ENCODE data around the gene SEL1L2.
"Not testable (repeated sequence)": the region's sequence is repeated elsewhere in the genome, so short reads cannot be mapped to it uniquely, and the experiment has no call there.

Gene SEL1L2, protein sequence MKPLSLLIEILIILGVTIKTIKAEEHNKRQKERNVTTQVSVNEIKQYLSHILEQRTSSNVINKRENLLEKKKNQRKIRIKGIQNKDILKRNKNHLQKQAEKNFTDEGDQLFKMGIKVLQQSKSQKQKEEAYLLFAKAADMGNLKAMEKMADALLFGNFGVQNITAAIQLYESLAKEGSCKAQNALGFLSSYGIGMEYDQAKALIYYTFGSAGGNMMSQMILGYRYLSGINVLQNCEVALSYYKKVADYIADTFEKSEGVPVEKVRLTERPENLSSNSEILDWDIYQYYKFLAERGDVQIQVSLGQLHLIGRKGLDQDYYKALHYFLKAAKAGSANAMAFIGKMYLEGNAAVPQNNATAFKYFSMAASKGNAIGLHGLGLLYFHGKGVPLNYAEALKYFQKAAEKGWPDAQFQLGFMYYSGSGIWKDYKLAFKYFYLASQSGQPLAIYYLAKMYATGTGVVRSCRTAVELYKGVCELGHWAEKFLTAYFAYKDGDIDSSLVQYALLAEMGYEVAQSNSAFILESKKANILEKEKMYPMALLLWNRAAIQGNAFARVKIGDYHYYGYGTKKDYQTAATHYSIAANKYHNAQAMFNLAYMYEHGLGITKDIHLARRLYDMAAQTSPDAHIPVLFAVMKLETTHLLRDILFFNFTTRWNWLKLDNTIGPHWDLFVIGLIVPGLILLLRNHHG

DNA sequence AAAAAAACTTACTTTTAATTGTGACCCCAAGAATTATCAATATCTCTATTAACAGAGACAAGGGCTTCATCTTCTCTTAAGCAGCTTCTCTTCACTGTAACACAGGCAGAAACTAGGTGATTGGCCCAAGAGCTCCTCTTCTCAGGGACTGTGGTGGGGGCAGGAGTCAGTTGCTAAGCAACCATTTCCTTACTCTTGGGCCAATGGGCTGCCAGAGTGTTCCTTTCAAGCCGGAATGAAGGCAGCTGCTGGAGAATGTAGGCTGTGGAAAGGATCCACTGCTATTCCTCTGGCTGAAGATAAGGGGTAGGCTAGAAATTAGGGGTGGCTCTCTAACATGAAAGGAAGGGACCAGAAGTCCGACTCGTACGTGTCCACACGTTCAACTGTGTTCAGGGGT is at the start of gene SEL1L2:
SEL1L2 (minus strand) TSS at position 150 of the 400 bp plus-strand sequence; CDS start at position 70, 80 bp downstream.
- DNase-seq (ENCODE audit: low spot score) = no peak

DNA sequence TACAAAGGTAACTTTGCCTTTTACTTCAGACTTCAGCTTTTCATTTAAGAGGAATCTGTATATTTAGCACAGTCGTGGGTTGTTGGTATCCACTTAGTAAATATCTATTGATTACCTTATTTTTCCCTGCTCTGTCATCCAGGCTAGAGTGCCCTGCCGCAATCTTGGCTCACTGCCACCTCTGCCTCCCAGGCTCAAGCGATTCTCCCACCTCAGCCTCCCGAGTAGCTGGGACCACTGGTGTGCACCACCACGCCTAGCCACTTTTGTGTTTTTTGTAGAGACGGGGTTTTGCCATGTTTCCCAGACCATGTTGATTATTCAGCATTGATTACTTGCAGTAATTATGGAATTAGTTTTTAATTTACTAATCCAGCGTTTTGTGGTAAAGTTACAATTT is 46.2 kb upstream of the SEL1L2 start:
- no peak for DNase-seq (ENCODE audit: low spot score)

DNA sequence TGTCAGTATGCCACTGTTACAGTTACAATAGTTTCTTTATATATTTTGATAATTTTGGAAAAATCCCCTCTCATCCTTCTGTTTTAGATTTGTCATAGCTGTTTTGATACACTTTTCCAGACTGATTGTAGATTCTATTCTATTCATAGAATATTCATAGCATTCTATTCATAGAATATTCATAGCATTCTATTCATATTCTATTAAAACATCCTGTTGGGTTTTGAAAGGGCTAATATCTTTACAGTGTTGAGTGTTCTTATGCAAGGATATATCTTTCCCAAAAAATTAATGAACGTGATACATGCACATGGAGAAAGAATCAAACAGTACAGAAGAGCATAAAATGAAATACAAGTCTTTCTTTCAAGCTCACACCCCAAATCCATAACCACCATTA is 42.9 kb upstream of the SEL1L2 start:
- no peak for DNase-seq (ENCODE audit: low spot score)

DNA sequence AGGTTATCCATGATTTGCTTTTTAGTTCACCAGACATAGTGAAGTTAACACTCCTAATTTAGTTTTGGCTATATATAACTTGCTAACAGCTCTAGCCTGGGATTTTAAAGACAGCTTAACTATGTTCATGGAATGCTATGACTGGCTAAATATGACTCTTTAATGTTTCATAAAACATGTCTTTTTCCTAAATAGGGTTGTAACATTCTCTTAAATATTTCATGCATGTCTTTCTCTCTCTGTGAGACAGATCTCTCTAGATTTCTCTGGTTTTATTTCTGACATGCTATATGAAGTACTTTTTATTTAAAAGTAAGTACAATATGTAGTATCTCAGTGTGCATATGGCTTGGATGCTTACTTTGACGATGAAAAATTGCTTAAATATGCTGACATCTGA is 40.6 kb upstream of the SEL1L2 start:
- DNase-seq (ENCODE audit: low spot score) = no peak

DNA sequence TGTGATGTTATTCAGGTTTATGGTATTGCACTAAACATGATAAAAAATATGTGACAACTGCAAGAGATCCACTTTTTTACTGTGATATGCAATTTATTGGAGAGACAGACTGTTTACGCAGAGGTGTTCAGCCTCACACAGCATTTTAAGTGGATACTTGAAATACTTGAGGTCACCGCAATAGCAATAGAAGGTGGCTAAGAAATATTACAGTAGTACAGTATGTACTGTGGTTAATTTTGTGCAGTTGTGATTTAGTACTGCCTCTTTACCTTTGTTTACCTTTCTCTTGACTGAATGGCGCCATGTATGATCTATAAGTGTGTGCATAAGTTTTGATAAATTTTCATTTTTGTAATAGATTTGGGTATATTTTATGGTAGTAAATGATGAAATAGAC is 22.3 kb upstream of the SEL1L2 start:
- no peak for DNase-seq (ENCODE audit: low spot score)

DNA sequence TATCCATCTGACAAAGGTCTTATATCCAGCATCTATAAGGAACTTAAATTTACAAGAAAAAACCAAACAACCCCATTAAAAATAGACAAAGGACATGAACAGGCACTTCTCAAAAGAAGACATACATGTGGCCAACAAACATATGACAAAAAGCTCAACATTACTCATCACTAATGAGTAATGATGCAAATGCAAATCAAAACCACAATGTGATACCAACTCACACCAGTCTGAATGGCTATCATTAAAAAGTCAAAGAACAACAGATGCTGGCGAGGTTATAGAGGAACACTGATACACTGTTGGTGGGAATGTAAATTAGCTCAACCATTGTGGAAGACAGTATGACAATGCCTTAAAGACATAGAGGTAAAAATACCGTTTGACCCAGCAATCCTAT is 18.8 kb upstream of the SEL1L2 start:
- DNase-seq (ENCODE audit: low spot score) = no peak

DNA sequence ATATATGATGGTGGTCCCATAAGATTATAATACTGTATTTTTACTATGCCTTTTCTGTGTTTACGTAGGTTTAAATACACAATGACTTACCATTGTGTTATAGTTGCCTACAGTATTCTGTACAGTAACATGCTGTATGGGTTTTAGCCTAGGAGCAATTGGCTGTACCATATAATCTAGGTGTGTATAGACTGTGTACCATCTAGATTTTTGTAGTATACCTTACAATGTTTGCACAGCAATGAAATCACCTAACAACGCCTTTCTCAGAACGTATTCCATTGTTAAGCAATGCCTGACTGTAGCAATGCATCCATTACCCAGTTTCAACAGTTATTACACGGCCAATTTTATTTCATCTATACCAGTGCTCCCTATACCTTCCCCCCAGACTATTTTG is 15.6 kb upstream of the SEL1L2 start:
- no peak for DNase-seq (ENCODE audit: low spot score)

DNA sequence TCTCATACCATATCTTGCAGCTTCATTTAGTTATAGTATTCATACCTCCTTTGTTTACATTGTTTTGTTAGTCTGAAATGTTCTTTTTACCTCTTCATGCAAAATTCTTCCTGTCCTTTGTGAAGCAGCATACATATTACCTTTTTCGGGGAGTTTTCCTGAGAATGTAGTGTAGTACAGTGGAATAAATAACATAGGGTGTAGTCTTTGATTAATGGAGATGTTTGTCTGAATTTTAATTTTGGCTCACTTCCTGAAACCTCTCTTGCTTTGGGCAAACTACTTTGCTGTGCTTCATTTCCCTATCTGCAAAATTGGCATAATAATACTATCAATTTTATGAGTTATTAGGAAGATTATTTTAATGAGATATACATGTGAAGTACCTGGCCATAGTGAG is 10.5 kb upstream of the SEL1L2 start:
- DNase-seq (ENCODE audit: low spot score) = no peak

DNA sequence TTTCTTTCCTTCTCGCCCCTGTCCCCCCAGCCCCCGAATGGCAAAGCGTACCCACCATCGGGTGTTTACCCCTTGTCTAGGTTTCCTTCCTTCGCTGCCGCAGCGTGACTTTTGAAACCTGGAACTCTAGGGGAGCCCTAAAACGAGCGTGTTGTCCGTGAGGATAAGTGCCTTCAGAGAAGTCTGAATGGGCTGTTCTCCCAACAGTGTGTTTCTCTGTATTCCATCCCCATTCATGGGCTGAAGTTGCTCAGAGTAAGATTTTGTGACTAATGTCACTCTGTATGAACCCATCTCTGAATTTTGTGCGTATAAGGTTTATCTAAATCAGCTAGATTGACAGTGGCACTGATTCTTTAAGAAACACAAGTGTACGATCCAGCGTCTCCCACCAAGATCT is 5.9 kb upstream of the SEL1L2 start:
- DNase-seq (ENCODE audit: low spot score) = peak; percentile 16

DNA sequence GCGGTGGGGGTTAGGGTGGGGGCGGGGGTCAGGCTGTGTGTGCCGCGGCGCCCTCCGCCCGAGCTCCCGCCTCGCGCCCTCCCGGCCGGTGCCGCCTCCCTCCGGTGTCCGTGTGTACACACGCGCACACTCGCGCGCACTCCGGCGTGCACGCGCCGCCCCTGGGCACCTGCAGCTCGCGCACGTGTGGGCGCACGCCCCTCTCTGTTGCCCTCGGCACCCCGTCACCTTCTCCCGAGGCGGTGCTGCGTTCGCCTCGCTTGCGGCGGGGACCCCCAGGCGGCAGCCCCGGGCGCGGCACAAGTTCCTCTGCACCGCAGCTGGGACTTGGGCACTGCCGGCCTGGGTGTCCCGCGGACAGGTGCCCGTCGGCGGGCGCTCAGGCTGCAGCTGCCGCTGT is 5.4 kb upstream of the SEL1L2 start:
- peak; percentile 58 for DNase-seq (ENCODE audit: low spot score)

DNA sequence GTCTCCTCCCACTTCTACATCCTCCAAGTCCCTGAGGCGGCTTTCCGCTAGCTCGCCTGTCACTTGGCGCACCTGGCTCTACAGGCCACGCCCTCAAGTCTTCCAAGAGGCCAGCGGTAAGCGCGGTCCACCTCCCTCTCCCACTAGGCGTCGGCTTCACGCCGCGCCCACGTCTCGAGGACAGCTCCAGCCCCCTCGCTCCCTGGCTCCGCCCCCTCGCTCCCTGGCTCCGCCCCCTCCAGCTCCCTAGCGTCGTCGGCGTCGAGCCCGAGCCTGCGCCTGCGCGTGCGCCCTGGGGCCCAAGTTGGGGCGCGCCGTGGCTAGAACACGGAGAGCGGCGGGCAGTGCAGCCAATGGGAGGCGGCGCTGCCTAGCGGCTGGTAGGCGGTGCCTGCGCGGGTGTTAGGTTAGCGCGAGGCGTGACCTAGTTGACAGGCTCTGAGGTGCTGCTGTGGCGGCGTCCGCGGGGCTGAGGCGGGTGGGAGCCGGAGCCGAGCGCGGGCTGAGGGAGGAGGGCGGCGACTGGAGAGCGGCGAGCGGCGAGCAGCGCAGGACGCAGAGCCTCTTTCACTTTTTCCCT is 4.8 kb upstream of the SEL1L2 start, which contains the start of gene MACROD2:
MACROD2 (plus strand) TSS at position 431 of the 580 bp plus-strand sequence.
- DNase-seq (ENCODE audit: low spot score) = peak; percentile 100

DNA sequence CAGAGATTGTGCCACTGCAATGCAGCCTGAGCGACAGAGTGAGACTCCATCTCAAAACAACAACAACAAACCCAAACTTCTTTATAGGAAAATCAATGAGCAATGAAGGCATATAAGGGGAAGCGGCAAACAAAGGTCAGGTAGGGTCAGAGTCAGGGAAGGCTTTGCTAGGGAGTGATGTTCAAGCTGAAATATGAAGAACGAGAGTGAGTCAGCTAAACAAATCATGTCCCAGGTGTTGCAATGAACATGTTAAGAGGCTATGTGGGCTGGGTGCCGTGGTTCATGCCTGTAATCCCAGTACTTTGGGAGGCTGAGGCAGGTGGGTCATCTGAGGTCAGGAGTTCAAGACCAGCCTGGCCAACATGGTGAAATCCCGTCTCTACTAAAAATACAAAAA is 1.5 kb upstream of the SEL1L2 start:
- not testable (repeated sequence) for DNase-seq (ENCODE audit: low spot score)

DNA sequence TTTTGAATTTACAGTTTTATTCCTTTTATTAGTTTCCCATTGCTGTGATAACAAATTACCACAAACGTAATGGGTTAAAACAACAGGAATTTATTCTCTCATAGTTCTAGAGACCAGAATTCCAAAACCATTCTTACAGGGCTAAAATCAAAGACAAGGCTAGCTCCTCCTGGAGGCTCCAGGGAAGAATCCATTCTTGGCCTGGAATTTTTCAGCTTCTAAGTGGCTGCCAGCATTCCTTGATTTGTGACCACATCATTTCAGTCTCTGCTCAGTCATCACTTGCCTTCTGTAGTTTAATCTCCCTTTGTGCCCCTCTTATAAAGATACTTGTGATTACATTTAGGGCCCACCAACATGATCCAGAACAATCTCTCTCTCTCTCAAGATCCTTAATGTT is 897 bp upstream of the SEL1L2 start:
- DNase-seq (ENCODE audit: low spot score) = no peak

DNA sequence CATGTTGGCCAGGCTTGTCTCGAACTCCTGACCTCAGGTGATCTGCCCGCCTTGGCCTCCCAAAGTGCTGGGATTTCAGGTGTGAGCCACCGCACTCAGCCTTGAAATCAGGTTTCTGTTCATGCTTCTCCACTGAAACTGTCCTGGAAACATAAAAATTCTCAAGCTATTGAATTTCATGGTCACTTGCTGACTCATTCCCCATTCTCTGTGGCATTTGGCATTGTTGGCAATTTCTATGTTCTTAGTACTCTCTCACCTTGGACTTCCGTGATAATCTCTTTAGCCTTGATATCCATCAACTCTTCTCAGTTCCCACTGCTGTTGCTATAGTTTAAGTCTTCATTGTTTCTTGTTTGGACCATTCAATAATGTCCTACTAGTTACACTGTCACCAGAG is 6.2 kb downstream of the SEL1L2 start:
- DNase-seq (ENCODE audit: low spot score) = no peak

DNA sequence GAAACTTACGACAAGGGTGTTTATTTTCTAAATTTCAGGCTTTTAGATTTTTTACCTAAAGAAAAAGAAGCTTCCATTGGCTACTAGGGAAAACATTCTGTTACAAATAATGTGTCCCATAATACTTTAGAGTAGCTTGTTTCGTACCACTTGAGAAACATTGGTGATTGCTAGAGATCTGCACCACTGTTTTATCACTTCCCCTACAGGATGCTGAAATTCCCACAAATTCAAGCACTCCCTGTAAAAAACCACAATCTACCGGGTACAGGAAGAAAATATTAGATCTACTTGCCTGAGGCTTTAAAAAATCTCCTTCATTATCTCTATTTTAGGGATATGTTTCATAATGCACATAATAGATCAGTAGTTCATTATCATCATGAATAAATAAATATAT is 29.9 kb downstream of the SEL1L2 start:
- DNase-seq (ENCODE audit: low spot score) = no peak

DNA sequence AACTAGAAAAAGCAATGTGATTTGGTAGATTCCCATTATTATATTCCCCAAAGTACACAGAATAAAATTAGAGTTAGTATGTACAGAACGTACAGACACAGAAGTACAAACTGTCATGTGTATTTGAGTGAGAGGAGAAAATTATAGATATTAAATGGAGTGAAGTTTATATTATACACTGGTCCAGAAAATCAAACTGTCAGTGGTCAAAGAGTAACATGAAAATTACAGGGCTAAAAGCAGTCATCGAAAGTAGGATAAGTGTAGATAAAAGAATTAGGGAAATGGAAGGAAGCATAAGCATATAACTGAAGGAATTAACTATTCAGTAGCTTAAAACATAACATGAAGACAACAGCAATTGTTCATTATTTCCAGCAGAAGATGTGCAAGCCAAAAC is 30.3 kb downstream of the SEL1L2 start:
- no peak for DNase-seq (ENCODE audit: low spot score)

DNA sequence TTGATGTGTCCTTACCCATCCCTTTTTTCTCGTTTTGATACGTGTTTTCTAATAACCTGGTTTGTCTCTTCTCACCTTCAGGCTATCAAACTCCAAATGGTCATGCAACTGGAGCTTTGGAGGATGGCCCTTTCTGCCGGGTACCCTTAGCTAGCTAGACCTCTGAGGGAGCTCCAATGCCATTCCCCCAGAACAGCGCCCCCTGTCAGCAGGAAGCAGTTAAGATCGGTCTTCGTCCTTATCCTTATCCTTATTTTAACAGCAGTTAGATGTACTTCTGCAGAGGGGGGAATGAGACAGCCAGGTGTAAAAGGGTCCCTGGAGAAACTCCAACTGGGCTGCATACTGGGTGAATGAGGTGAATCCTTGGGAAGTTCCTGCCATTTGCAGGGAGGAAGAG is 37.2 kb downstream of the SEL1L2 start:
- no peak for DNase-seq (ENCODE audit: low spot score)

DNA sequence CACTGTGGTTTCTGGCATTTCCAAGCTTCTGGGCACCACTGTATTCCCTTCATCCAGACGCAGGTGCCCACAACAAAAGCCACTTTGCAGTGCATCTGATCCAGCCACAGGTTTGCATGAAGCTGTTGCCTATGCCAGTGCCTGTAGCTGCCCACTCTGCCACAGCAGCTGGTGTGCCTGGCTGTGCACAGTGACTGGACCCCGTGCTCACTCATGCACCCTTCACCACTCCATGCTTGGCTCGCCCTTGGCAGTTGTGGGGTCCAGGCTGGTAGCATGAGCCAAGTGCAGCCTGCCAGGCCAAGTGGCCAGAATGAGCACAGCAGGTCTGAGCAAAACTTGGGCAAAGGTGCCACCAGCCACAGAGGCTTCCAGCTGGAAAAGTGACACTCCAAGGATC is 42.7 kb downstream of the SEL1L2 start:
- DNase-seq (ENCODE audit: low spot score) = no peak

DNA sequence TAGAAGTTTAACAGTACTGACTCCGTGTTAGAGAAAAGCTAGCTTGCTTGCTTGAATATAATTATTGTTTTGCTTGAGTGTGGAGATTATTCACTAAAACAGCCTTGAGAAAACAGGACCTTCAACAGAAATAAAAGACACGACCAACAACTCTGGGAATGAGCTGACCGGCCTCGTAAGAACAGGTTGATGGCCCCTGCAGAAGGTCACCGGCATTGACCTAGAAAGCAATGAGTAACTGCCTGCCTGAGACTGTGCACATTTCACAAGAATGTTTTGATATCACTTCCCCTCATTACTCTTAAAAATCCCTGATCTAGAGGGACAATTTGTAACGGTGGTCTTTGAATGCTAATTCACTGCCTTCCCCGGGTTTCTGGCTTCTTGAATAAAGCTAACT is 49.4 kb downstream of the SEL1L2 start:
- DNase-seq (ENCODE audit: low spot score) = no peak

DNA sequence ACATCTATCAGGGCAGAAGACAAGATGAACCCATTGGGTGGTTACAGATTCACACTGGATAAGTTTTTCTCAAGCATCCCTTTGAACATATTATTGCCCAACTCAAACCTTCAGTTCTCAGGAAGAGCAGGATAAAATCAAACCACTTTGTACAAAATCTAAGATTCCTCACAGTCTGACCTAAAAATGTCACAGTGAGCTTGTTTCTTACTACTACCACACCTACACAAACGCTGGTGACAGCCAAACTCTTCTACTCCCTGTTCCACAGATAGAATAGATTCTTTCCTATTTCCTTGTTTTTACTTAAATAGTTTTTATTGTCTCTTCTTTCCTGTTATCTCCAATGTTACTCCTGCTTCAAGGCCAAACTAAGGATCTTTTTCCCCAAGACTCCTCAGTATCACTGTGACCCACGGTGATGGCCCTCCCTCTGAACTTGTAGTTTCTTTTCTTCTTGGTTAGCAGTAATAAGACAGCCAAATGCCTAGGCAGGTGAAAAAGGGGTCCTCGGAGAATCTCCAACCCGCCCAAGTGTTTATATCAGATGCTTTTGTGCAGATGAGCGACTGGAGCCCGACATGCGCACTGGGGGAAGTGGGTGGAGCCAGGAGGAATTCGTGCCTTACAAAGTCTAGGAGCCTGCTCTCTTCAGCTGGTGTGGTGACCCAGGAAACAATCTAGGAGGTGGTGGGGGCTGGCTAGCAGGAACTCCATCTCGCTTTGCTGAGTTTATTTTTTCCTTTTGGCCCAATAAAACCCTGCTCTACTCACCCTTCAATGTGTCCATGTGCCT is 53.4 kb downstream of the SEL1L2 start:
- DNase-seq (ENCODE audit: low spot score) = no peak

DNA sequence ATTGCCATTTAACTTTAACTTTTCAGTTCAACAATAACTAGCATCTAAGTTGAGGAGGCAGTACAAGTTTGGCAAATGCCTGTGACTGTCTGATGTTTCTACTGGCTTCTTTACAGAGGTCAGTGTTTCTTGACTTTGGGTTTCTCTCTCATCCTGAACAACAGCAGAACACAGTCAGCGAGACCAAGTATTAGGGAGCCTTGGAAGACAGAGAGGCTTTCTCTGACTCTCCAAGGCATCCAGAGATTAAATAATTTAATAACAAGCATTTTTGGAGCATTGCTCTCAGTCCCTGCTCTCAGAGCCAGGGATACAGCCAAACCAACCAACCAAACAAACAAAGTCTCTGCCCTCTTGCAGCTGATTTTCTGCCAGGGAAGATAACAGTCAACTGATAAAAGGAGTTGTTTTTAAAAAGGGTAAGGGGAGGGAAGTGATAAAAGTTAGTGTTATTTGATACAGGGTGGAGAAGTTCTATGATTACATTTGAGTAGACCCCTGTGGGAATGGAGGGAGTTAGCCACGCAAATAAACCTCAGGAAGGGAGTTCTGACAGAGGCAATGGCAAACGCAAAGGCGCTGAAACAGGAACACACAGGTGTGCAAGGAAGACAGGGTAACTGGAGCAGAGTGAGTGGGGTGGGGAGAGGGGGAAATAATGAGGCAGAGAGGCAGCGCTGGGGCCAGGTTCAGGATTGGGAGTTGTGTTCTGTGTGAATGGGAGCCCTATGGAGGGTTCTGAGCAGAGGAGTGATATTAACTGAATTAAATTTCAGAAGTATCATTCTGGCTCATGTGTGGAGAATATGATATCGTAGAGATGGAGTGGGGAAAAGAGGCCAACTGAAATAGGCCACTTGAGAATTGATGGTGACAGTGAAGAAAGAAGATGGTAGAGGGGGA is 55.2 kb downstream of the SEL1L2 start:
- DNase-seq (ENCODE audit: low spot score) = peak; percentile 16
